GM12878 (cell line): ENCODE measurements around the gene CD248. TPM values are rescaled to one million over a fixed set of nuclear protein-coding genes. Genes with fewer than 3 reads are reported as not detected.

Experiments
- ATF3 ChIP-seq: IDR thresholded peaks from 2 replicates; pipeline ENCODE4 v1.6.1; 2011; ENCODE audit warnings: low read depth, mild to moderate bottlenecking, low read length, moderate library complexity, borderline replicate concordance; ENCODE audit errors: extremely low read depth
- BCL3 ChIP-seq: IDR thresholded peaks from 2 replicates; pipeline ENCODE4 v1.6.1; 2011; ENCODE audit warnings: borderline replicate concordance, low read depth, mild to moderate bottlenecking, moderate library complexity, low read length; ENCODE audit not compliant: insufficient read depth, poor library complexity, severe bottlenecking
- BHLHE40 ChIP-seq, 2 experiments: fragments of 450-650 bp in 1 of 2; IDR thresholded peaks; 2 replicates each; pipeline ENCODE4 v1.6.1; 2011 to 2017; ENCODE audit warnings: low read depth in 2 of 2, borderline replicate concordance in 1 of 2, improper control_type of control experiment in 1 of 2, low read length in 1 of 2, mild to moderate bottlenecking in 1 of 2
- CEBPB ChIP-seq, 2 experiments: fragments of 150-350 bp in 1 of 2; IDR thresholded peaks; 2 replicates each; pipeline ENCODE4 v1.6.1; 2012 to 2014; ENCODE audit warnings: low read depth in 2 of 2, low read length in 2 of 2, borderline replicate concordance in 1 of 2, inconsistent platforms in 1 of 2
- CHD1 ChIP-seq: IDR thresholded peaks from 2 replicates; pipeline ENCODE4 v1.6.1; 2012; ENCODE audit warnings: low read depth, low read length, improper control_type of control experiment
- E2F4 ChIP-seq: IDR thresholded peaks from 2 replicates; pipeline ENCODE4 v1.6.1; 2012; ENCODE audit warnings: low read depth, low read length, improper control_type of control experiment
- ESRRA ChIP-seq: IDR thresholded peaks from 2 replicates; pipeline ENCODE4 v1.6.1; 2012; ENCODE audit warnings: mild to moderate bottlenecking, low read length, improper control_type of control experiment
- GABPA ChIP-seq: IDR thresholded peaks from 2 replicates; pipeline ENCODE4 v1.6.1; 2014; ENCODE audit warnings: antibody characterized with exemption, low read depth, mild to moderate bottlenecking, inconsistent platforms
- HDAC2 ChIP-seq: fragments of 200-600 bp; sonication (generic); IDR thresholded peaks from 2 replicates; pipeline ENCODE4 v1.6.1; 2017
- IKZF1 ChIP-seq: fragments of 450-650 bp; conservative IDR thresholded peaks from 2 replicates; pipeline ENCODE4 v1.6.1; 2017; ENCODE audit warnings: antibody characterized with exemption, mild to moderate bottlenecking
- MEF2B ChIP-seq: fragments of 450-650 bp; IDR thresholded peaks from 2 replicates; pipeline ENCODE4 v1.6.1; 2018; ENCODE audit warnings: mild to moderate bottlenecking, moderate library complexity; ENCODE audit not compliant: partially characterized antibody, poor library complexity, severe bottlenecking
- NFIC ChIP-seq: IDR thresholded peaks from 2 replicates; pipeline ENCODE4 v1.6.1; 2012; ENCODE audit warnings: low read depth, mild to moderate bottlenecking, inconsistent platforms, low read length, moderate library complexity
- PAX5 ChIP-seq: IDR thresholded peaks from 2 replicates; pipeline ENCODE4 v1.6.1; 2011; ENCODE audit warnings: low read depth, low read length, borderline replicate concordance
- POLR2AphosphoS2 ChIP-seq: IDR thresholded peaks from 2 replicates; pipeline ENCODE4 v1.6.1; 2011; ENCODE audit warnings: low read depth, mild to moderate bottlenecking, low read length, improper control_type of control experiment, moderate library complexity
- RB1 ChIP-seq: fragments of 450-650 bp; formaldehyde crosslinking; IDR thresholded peaks from 2 replicates; pipeline ENCODE4 v1.6.1; 2017; ENCODE audit warnings: mild to moderate bottlenecking, borderline replicate concordance
- SIN3A ChIP-seq: IDR thresholded peaks from 2 replicates; pipeline ENCODE4 v1.6.1; 2012; ENCODE audit warnings: low read depth, low read length, improper control_type of control experiment
- SIX5 ChIP-seq: IDR thresholded peaks from 2 replicates; pipeline ENCODE4 v1.6.1; 2011; ENCODE audit warnings: mild to moderate bottlenecking, low read depth, low read length, moderate library complexity; ENCODE audit not compliant: severe bottlenecking
- SMAD1 ChIP-seq: fragments of 450-650 bp; IDR thresholded peaks from 2 replicates; pipeline ENCODE4 v1.6.1; 2018; ENCODE audit warnings: mild to moderate bottlenecking, low read depth; ENCODE audit not compliant: partially characterized antibody
- SP1 ChIP-seq: IDR thresholded peaks from one replicate; pipeline ENCODE4 v1.6.1; 2011; ENCODE audit warnings: low read depth, low read length
- STAT3 ChIP-seq: IDR thresholded peaks from 2 replicates; pipeline ENCODE4 v1.6.1; 2011; ENCODE audit warnings: low read depth, low read length, improper control_type of control experiment
- polyA plus RNA-seq, 11 experiments: library from polyadenylated mRNA; depleted of rRNA in 4 of 11; unstranded in 6 of 11; stranded (reverse) in 5 of 11; fragments of >200 nt; fragmentation: Nextera tagmentation in 4 of 11; fragmentation: Illumina TruSeq in 1 of 11; extraction: Ambion mirVana in 4 of 11; extraction: Trizol in 1 of 11; gene quantifications; 1 replicate in 1 of 11; 2 replicates in 10 of 11; pipeline versions ENCODE4 v1.2.1 to v1.2.3, GENCODE V29; 2011 to 2016; ENCODE audit warnings: inconsistent platforms in 2 of 11, missing spikeins in 2 of 11, low read depth in 1 of 11
- total RNA-seq, 4 experiments: library from RNA; depleted of rRNA in 3 of 4; stranded (reverse); fragments of >200 nt in 3 of 4; fragmentation: Illumina TruSeq in 1 of 4; extraction: Trizol in 1 of 4; gene quantifications; 2 replicates each; pipeline versions ENCODE4 v1.2.1 to v1.2.3, GENCODE V29; 2013 to 2021
- TF ChIP-seq, protein P1 (sequence below): fragments of 450-650 bp; IDR thresholded peaks from 2 replicates; pipeline ENCODE4 v1.6.1; 2017; ENCODE audit warnings: borderline replicate concordance
- TF ChIP-seq, protein P2 (sequence below): fragments of 450-650 bp; IDR thresholded peaks from 2 replicates; pipeline ENCODE4 v1.6.1; 2017; ENCODE audit warnings: antibody characterized with exemption, mild to moderate bottlenecking, moderate library complexity

CD248 gene
- total and polyA plus RNA-seq, 10 of the 15 experiments (the other 5 are each of a cell fraction or from before 2014, with no cell fraction given), result 0.10 to 0.21 (median 0.20) TPM; not detected in 7

GRCh38 chr11:66267379-66268243 lies 49.2 kb downstream of the CD248 start (continued):
- TF ChIP-seq ESRRA (no peak), CHD1 (peak; percentile 95), IKZF1 (no peak), SP1 (no peak), SIX5 (peak; percentile 14), BCL3 (peak; percentile 27), MEF2B (peak; percentile 49), STAT3 (no peak), NFIC (no peak), HDAC2 (no peak), PAX5 (no peak), POLR2AphosphoS2 (no peak; the same call in none of the 2 replicates), SIN3A (peak; percentile 45; the same call in 1 of the 2 replicates), RB1 (0 out of 2 replicates have a peak, but pooled peaks have one; percentile 11), E2F4 (no peak), CEBPB (IDR thresholded peaks at IDR 0.05; ENCODE audit: borderline replicate concordance in 1 of 2, low read depth in 2 of 2, low read length in 2 of 2) (no peak), ATF3 (no peak), BHLHE40 (IDR thresholded peaks at IDR 0.05; ENCODE audit: borderline replicate concordance in 1 of 2, low read depth in 2 of 2, low read length in 1 of 2) (peak; percentile 78 to 82), GABPA (no peak), SMAD1 (peak; percentile 16)
- TF ChIP-seq, protein P1, sequence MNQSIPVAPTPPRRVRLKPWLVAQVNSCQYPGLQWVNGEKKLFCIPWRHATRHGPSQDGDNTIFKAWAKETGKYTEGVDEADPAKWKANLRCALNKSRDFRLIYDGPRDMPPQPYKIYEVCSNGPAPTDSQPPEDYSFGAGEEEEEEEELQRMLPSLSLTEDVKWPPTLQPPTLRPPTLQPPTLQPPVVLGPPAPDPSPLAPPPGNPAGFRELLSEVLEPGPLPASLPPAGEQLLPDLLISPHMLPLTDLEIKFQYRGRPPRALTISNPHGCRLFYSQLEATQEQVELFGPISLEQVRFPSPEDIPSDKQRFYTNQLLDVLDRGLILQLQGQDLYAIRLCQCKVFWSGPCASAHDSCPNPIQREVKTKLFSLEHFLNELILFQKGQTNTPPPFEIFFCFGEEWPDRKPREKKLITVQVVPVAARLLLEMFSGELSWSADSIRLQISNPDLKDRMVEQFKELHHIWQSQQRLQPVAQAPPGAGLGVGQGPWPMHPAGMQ, result no peak
- TF ChIP-seq, protein P2, sequence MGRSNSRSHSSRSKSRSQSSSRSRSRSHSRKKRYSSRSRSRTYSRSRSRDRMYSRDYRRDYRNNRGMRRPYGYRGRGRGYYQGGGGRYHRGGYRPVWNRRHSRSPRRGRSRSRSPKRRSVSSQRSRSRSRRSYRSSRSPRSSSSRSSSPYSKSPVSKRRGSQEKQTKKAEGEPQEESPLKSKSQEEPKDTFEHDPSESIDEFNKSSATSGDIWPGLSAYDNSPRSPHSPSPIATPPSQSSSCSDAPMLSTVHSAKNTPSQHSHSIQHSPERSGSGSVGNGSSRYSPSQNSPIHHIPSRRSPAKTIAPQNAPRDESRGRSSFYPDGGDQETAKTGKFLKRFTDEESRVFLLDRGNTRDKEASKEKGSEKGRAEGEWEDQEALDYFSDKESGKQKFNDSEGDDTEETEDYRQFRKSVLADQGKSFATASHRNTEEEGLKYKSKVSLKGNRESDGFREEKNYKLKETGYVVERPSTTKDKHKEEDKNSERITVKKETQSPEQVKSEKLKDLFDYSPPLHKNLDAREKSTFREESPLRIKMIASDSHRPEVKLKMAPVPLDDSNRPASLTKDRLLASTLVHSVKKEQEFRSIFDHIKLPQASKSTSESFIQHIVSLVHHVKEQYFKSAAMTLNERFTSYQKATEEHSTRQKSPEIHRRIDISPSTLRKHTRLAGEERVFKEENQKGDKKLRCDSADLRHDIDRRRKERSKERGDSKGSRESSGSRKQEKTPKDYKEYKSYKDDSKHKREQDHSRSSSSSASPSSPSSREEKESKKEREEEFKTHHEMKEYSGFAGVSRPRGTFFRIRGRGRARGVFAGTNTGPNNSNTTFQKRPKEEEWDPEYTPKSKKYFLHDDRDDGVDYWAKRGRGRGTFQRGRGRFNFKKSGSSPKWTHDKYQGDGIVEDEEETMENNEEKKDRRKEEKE, result peak; percentile 80
